SU-DHL-6 (cell line): Measurements from ENCODE around the gene C5orf58.

ENCODE experiments used
- EZH2phosphoT487 ChIP-seq: fragments of 200-600 bp; sonication (generic), shearing (Covaris generic); conservative IDR thresholded peaks from 2 replicates; pipeline ENCODE4 v1.6.1; 2018; ENCODE audit warnings: mild to moderate bottlenecking, antibody characterized with exemption, low read length, moderate library complexity, mixed read lengths
- TF ChIP-seq, protein P1 (sequence below): fragments of 200-600 bp; sonication (generic); IDR thresholded peaks from one replicate; pipeline ENCODE4 v1.5.1; 2017; ENCODE audit warnings: antibody characterized with exemption, mild to moderate bottlenecking, low read length, moderate library complexity; ENCODE audit not compliant: insufficient read depth, poor library complexity, severe bottlenecking

DNA sequence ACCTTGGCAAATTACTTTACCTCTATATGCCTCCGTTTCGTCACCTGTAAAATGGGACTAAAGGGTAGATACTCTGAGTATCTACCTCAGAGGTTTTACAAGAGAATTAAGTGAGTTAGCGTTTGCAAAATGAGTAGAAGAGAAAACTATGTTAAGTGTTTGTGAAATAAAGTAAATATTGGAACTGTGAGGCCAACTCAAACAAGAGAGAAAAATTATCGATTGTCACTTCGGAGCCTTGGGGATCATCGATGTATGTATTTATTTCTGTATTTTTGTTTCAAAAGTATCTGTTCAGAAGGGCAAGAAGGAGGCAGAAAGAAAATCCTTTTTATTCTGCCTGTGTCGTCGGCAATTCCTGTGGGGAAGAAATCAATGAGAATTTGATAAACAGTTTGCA, 25.8 kb upstream of the C5orf58 start:
- TF ChIP-seq, protein P1, sequence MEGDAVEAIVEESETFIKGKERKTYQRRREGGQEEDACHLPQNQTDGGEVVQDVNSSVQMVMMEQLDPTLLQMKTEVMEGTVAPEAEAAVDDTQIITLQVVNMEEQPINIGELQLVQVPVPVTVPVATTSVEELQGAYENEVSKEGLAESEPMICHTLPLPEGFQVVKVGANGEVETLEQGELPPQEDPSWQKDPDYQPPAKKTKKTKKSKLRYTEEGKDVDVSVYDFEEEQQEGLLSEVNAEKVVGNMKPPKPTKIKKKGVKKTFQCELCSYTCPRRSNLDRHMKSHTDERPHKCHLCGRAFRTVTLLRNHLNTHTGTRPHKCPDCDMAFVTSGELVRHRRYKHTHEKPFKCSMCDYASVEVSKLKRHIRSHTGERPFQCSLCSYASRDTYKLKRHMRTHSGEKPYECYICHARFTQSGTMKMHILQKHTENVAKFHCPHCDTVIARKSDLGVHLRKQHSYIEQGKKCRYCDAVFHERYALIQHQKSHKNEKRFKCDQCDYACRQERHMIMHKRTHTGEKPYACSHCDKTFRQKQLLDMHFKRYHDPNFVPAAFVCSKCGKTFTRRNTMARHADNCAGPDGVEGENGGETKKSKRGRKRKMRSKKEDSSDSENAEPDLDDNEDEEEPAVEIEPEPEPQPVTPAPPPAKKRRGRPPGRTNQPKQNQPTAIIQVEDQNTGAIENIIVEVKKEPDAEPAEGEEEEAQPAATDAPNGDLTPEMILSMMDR = no peak
- TF ChIP-seq EZH2phosphoT487 = no peak
